Psoas muscle (tissue), 8 donors: ENCODE measurements around the gene MAP10. TPM values are rescaled to one million over a fixed set of nuclear protein-coding genes. Genes with fewer than 3 reads are reported as not detected.
A peak's percentile ranks its signal among the peaks of the same experiment; 100 is the strongest.

ENCODE experiments used
- ATAC-seq, 4 donors: fragments of 200-7000 bp; cut with Tn5 transposase; one replicate each; pipeline ENCODE4 v1.9.1; 2020; ENCODE audit warnings: moderate library complexity in 3 of 4, mild to moderate bottlenecking in 2 of 4
- DNase-seq, 2 donors: peaks; one replicate each; pipeline ENCODE4 v3.0.0-alpha.2; 2020
- H3K27ac ChIP-seq: fragments of 200-600 bp; one replicate; pipeline ENCODE4 v1.8.0; 2022
- H3K27me3 ChIP-seq, 3 donors: fragments of 200-600 bp in 1 of 3; one replicate each; pipeline versions ENCODE4 v1.6.1 to v1.8.0; 2013 to 2022; ENCODE audit warnings: low read length in 2 of 3, mild to moderate bottlenecking in 2 of 3, moderate library complexity in 1 of 3; ENCODE audit not compliant: insufficient read depth in 3 of 3
- H3K36me3 ChIP-seq, 2 donors: fragments of 200-600 bp in 1 of 2; one replicate each; pipeline versions ENCODE4 v1.6.1 to v1.8.0; 2013 to 2022; ENCODE audit warnings: low read depth in 1 of 2, mild to moderate bottlenecking in 1 of 2, moderate library complexity in 1 of 2; ENCODE audit not compliant: insufficient read depth in 1 of 2
- H3K4me1 ChIP-seq: fragments of 200-600 bp; one replicate; pipeline ENCODE4 v1.8.0; 2022
- H3K4me3 ChIP-seq: fragments of 200-600 bp; one replicate; pipeline ENCODE4 v1.8.0; 2022; ENCODE audit warnings: mild to moderate bottlenecking
- H3K9me3 ChIP-seq: fragments of 200-600 bp; one replicate; pipeline ENCODE4 v1.8.0; 2022
- CTCF ChIP-seq: fragments of 200-600 bp; IDR thresholded peaks from one replicate; pipeline ENCODE4 v1.8.0; 2022; ENCODE audit warnings: antibody characterized with exemption
- WGBS, 3 donors: extraction: QIAGEN DNeasy Blood & Tissue Kit; methylation state at CpG; one replicate each; pipeline versions ENCODE4 v1.1.6 to v1.1.7; 2013; 5-methylcytosine and 5-hydroxymethylcytosine counted together
- intact Hi-C, 2 donors: fragments of 100-400 bp; cut with DNase I; formaldehyde crosslinking; loops; one replicate each; pipeline versions ENCODE4 v1.11.0 to v1.14.2; 2022
- polyA plus RNA-seq, 3 donors: library from polyadenylated mRNA; stranded (reverse); fragments of 200-250 nt; gene quantifications; one replicate each; pipeline ENCODE4 v1.2.3, GENCODE V29; 2013
- total RNA-seq, 4 donors: library from RNA; stranded (reverse); fragmentation: NEBNext Ultra II Directional in 2 of 4; extraction: Animal tissue kit (Norgen Biotek cat#: 25700) in 2 of 4; gene quantifications; one replicate each; pipeline versions ENCODE4 v1.2.1 to v1.2.4, GENCODE V29; 2021 to 2023
- donor health status: healthy with polysubstance abuse.
- donor health status: DM: no; HTN: no; CAD: no; lungs with moderate emphysema.
- donor health status: Bipolar disorder and iron deficiency.
- donor health status: healthy.
- donor health status: DM: yes; HTN: yes; CAD: no.
- donor health status: DM: no; HTN: no; CAD: no.
- donor health status: DM: no; HTN: no; CAD: no.
- donor health status: DM: yes; HTN: yes; CAD: no.

MAP10 gene
- total and polyA plus RNA-seq, 7 donors: 0.84 to 4.0 (median 2.1) TPM

- Histone ChIP-seq H3K36me3 (no peaks in the 10 kb centered on the region), H3K4me3 (no peak overlapping the region), H3K27me3 (no peaks in the 10 kb centered on the region), H3K27ac (peak overlapping the region; percentile 68), H3K9me3 (no peaks in the 10 kb centered on the region), H3K4me1 (peaks cover 26% of the 10 kb centered on the region)
- ATAC-seq (peak in 3 of 4 donors; percentile 29 to 61 (median 55)), DNase-seq (no peak)
- WGBS, 3 donors: 49 to 65% (median 54%) methylated on average over 3 of the region's 3 CpGs
- intact Hi-C loops: no loop called here
- TF ChIP-seq CTCF: no peak
Measured at GRCh38 chr1:232795497-232796053, 9.6 kb upstream of the MAP10 start.

- Histone ChIP-seq H3K9me3 (no peaks in the 10 kb centered on the region), H3K27ac (peak overlapping the region; percentile 23), H3K27me3 (no peaks in the 10 kb centered on the region), H3K4me1 (peaks cover 26% of the 10 kb centered on the region), H3K36me3 (no peaks in the 10 kb centered on the region), H3K4me3 (no peak overlapping the region)
- ATAC-seq (no peak), DNase-seq (no peak)
- intact Hi-C loops: no loop called here
- TF ChIP-seq CTCF: no peak
- WGBS, 3 donors: 47 to 63% (median 51%) methylated on average over 6 of the region's 6 CpGs
Measured at GRCh38 chr1:232797856-232798510, 7.2 kb upstream of the MAP10 start.

GRCh38 chr1:232798920-232799319, 6.3 kb upstream of the MAP10 start:
- Histone ChIP-seq H3K36me3 (no peaks in the 10 kb centered on the region), H3K27ac (no peak overlapping the region), H3K9me3 (no peaks in the 10 kb centered on the region), H3K27me3 (no peaks in the 10 kb centered on the region), H3K4me3 (no peak overlapping the region), H3K4me1 (peaks cover 26% of the 10 kb centered on the region)
- WGBS, 3 donors: 92 to 95% (median 94%) methylated on average over 2 of the region's 2 CpGs
- no peak for TF ChIP-seq CTCF
- intact Hi-C loops: no loop called here
- ATAC-seq: no peak
- DNase-seq: no peak

- no peak for ATAC-seq
- H3K27ac ChIP-seq: peak overlapping the region; percentile 93
- peak overlapping the region; percentile 90 for H3K4me3 ChIP-seq
- no peaks in the 10 kb centered on the region for H3K27me3 ChIP-seq
- 62 to 70% (median 64%) methylated on average over 3 of the region's 3 CpGs for WGBS, 3 donors
- DNase-seq: no peak
- TF ChIP-seq CTCF: no peak
- H3K9me3 ChIP-seq: no peaks in the 10 kb centered on the region
- H3K4me1 ChIP-seq: peaks cover 34% of the 10 kb centered on the region
- H3K36me3 ChIP-seq: no peaks in the 10 kb centered on the region
- intact Hi-C loops: loop anchor here (5.0 to 10.0 kb wide), 2 partner anchors 146 to 171 kb away; partner anchors contain the start of genes NTPCR (in 1 of the 2) and SIPA1L2 (in 1 of the 2)
Measured at GRCh38 chr1:232806186-232806510, 932 bp downstream of the MAP10 start.

- no peaks in the 10 kb centered on the region for H3K36me3 ChIP-seq
- H3K4me1 ChIP-seq: peaks cover 26% of the 10 kb centered on the region
- intact Hi-C loops: no loop called here
- TF ChIP-seq CTCF: no peak
- ATAC-seq (no peak), DNase-seq (no peak)
- 65 to 73% (median 69%) methylated on average over 2 of the region's 2 CpGs for WGBS, 3 donors
- H3K4me3 ChIP-seq: no peak overlapping the region
- H3K27ac ChIP-seq: no peak overlapping the region
- no peaks in the 10 kb centered on the region for H3K9me3 ChIP-seq
- H3K27me3 ChIP-seq: no peaks in the 10 kb centered on the region
Measured at GRCh38 chr1:232810856-232811255, 5.6 kb downstream of the MAP10 start.
